Peyer's patch (tissue), 4 donors: ENCODE results near the gene MAP2K5.

ENCODE experiments used
- CTCF ChIP-seq, 6 experiments: fragments of 450-650 bp in 4 of 6; fragments of 200-600 bp in 2 of 6; sonication (generic) in 1 of 6; IDR thresholded peaks; one replicate each; pipeline ENCODE4 v1.5.1; 2017 to 2019; ENCODE audit warnings: antibody characterized with exemption in 6 of 6, mild to moderate bottlenecking in 3 of 6, moderate library complexity in 1 of 6
- POLR2A ChIP-seq, 2 donors: fragments of 450-650 bp; IDR thresholded peaks; one replicate each; pipeline ENCODE4 v1.5.1; 2017; ENCODE audit warnings: antibody characterized with exemption in 2 of 2, mild to moderate bottlenecking in 2 of 2, moderate library complexity in 2 of 2

- TF ChIP-seq CTCF (IDR thresholded peaks at IDR 0.05) (no peak), POLR2A (IDR thresholded peaks at IDR 0.05) (no peak)
These were observed 198.8 kb downstream of the MAP2K5 start for GRCh38 chr15:67741308-67741707.
